22Rv1 (cell line): Measurements from ENCODE around the gene GLUD1.
"Not testable (repeated sequence)": the region's sequence is repeated elsewhere in the genome, so short reads cannot be mapped to it uniquely, and the experiment has no call there.

ENCODE experiments used
- ZFX ChIP-seq: fragments of 450-650 bp; IDR thresholded peaks from 2 replicates; pipeline ENCODE4 v1.6.1; 2017; ENCODE audit warnings: antibody characterized with exemption, borderline replicate concordance
- TF ChIP-seq, protein P1 (sequence below): fragments of 450-650 bp; IDR thresholded peaks from 2 replicates; pipeline ENCODE4 v1.5.1; 2017; ENCODE audit warnings: mild to moderate bottlenecking

- TF ChIP-seq, protein P1, sequence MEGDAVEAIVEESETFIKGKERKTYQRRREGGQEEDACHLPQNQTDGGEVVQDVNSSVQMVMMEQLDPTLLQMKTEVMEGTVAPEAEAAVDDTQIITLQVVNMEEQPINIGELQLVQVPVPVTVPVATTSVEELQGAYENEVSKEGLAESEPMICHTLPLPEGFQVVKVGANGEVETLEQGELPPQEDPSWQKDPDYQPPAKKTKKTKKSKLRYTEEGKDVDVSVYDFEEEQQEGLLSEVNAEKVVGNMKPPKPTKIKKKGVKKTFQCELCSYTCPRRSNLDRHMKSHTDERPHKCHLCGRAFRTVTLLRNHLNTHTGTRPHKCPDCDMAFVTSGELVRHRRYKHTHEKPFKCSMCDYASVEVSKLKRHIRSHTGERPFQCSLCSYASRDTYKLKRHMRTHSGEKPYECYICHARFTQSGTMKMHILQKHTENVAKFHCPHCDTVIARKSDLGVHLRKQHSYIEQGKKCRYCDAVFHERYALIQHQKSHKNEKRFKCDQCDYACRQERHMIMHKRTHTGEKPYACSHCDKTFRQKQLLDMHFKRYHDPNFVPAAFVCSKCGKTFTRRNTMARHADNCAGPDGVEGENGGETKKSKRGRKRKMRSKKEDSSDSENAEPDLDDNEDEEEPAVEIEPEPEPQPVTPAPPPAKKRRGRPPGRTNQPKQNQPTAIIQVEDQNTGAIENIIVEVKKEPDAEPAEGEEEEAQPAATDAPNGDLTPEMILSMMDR: not testable (repeated sequence)
- TF ChIP-seq ZFX: not testable (repeated sequence)
These were observed 42.8 kb upstream of the GLUD1 start for GRCh38 chr10:87137478-87137877.
